ENCODE data around the gene ALKBH4. TPM values are rescaled to one million over a fixed set of nuclear protein-coding genes. Genes with fewer than 3 reads are reported as not detected.
A peak's percentile ranks its signal among the peaks of the same experiment; 100 is the strongest.

The ALKBH4 gene
- total and polyA plus RNA-seq, 10 of the 15 experiments (the other 5 are each of a cell fraction or from before 2014, with no cell fraction given): 4.1 to 16.9 (median 11.3) TPM

- ATAC-seq (peak; percentile 54), DNase-seq (ENCODE audit: low read depth, low spot score) (no peak), FAIRE-seq (peak; percentile 86)
- Histone ChIP-seq H3K36me3 (ENCODE audit: control insufficient read depth in 2 of 2, insufficient read depth in 2 of 2, low read length in 1 of 2) (peaks cover 5 to 6% of the 10 kb centered on the region in 2 experiments), H3K4me2 (ENCODE audit: control insufficient read depth, insufficient read depth) (peak overlapping the region; percentile 85), H3K27me3 (replicated peaks in 1 of 2; ENCODE audit: control insufficient read depth in 2 of 2, insufficient read depth in 2 of 2, low read length in 1 of 2) (no peaks in the 10 kb centered on the region), H4K20me1 (ENCODE audit: control insufficient read depth, insufficient read depth) (no peaks in the 10 kb centered on the region), H3K79me2 (ENCODE audit: control insufficient read depth, insufficient read depth, low read length) (peaks cover 11% of the 10 kb centered on the region), H3K9ac (ENCODE audit: control insufficient read depth, insufficient read depth, low read length) (peak overlapping the region; percentile 97), H3K4me1 (ENCODE audit: control insufficient read depth, insufficient read depth, low read length) (peaks cover 58% of the 10 kb centered on the region), H3K4me3 (peak overlapping the region; percentile 51; the same call in 1 of the 2 replicates), H3K27ac (ENCODE audit: control insufficient read depth, insufficient read depth) (peak overlapping the region; percentile 99), H2AFZ (ENCODE audit: control insufficient read depth, low read depth, low read length) (peak overlapping the region; percentile 39; the same call in 1 of the 2 replicates), H3K9me3 (replicated peaks; ENCODE audit: control insufficient read depth, insufficient read depth, low read length) (no peaks in the 10 kb centered on the region)
- intact Hi-C loops (cut with micrococcal nuclease; ENCODE audit: unreplicated experiment) (loop anchor here (1.0 to 2.0 kb wide), 3 partner anchors 16 to 21 kb away; no protein-coding TSS in a partner anchor), in situ Hi-C loops (cut with MboI) (no loop called here)
- SMC1A ChIA-PET (ENCODE audit: uncharacterized antibody, unreplicated experiment): interaction anchor here (0.7 to 6.7 kb wide), 9 partner anchors 8 to 134 kb away, joined by 3 to 89 read pairs (median 19); partner anchors contain the start of gene ORAI2
- CTCF ChIA-PET: interaction anchor here (0.6 to 5.3 kb wide), 11 partner anchors 9 to 43 kb away, joined by 3 to 32 read pairs (median 5); no protein-coding TSS in a partner anchor
- BruUV-seq (replicated peaks): no TSS peak
- POLR2A ChIA-PET: interaction anchor here (0.6 to 13.0 kb wide), 5 partner anchors 9 to 135 kb away, joined by 4 to 210 read pairs (median 34); partner anchors contain the start of gene ORAI2
- RAD21 ChIA-PET (ENCODE audit: unreplicated experiment): interaction anchor here (0.7 to 6.0 kb wide), 8 partner anchors 9 to 135 kb away, joined by 3 to 115 read pairs (median 14); partner anchors contain the start of gene ALKBH4
- WGBS (ENCODE audit: insufficient coverage, insufficient replicate concordance, low lambda C conversion rate, missing lambda C conversion rate): under 1% methylated on average over 13 of the region's 13 CpGs
- TF ChIP-seq MAX (IDR thresholded peaks at IDR 0.05; ENCODE audit: low read depth, low read length): 0 out of 2 replicates have a peak, but pooled peaks have one; percentile 10
- TF ChIP-seq IKZF1 (conservative IDR thresholded peaks at IDR 0.05): peak; percentile 82
- no peak for TF ChIP-seq CHD1 (IDR thresholded peaks at IDR 0.05; ENCODE audit: low read depth, low read length)
- TF ChIP-seq SMAD1 (IDR thresholded peaks at IDR 0.05; ENCODE audit: low read depth, partially characterized antibody): no peak
- TF ChIP-seq EED (IDR thresholded peaks at IDR 0.05; ENCODE audit: low read depth): no peak; the same call in 1 of the 2 replicates
- peak; percentile 76 for TF ChIP-seq NR2C1 (IDR thresholded peaks at IDR 0.05)
- no peak; the same call in 1 of the 2 replicates for TF ChIP-seq NKRF (conservative IDR thresholded peaks at IDR 0.05)
- TF ChIP-seq NR2C2 (IDR thresholded peaks at IDR 0.05; ENCODE audit: borderline replicate concordance, control insufficient read depth, insufficient read length, low read depth): no peak
- peak; percentile 48 to 63; a peak in 2 of 4 replicates for TF ChIP-seq BHLHE40 (IDR thresholded peaks at IDR 0.05; ENCODE audit: borderline replicate concordance in 1 of 2, low read depth in 2 of 2, low read length in 1 of 2)
- no peak for TF ChIP-seq ZBED1 (IDR thresholded peaks at IDR 0.05; ENCODE audit: borderline replicate concordance)
- TF ChIP-seq E2F8 (IDR thresholded peaks at IDR 0.05; ENCODE audit: low read depth, partially characterized antibody): no peak
- TF ChIP-seq FOXM1 (IDR thresholded peaks at IDR 0.05; ENCODE audit: low read depth, low read length): no peak
- no peak for TF ChIP-seq KDM1A (IDR thresholded peaks at IDR 0.05; ENCODE audit: borderline replicate concordance)
- peak; percentile 98 for TF ChIP-seq NR2F1 (conservative IDR thresholded peaks at IDR 0.05)
- no peak for TF ChIP-seq WRNIP1 (IDR thresholded peaks at IDR 0.05; ENCODE audit: borderline replicate concordance, low read depth, low read length)
- TF ChIP-seq STAT1 (conservative IDR thresholded peaks at IDR 0.05): no peak
Observed at GRCh38 chr7:102424787-102425218, 39.9 kb downstream of the ALKBH4 start.

Measured in GM12878 (cell line).